WTC11 (cell line): ENCODE data around the gene SGPL1. TPM values are rescaled to one million over a fixed set of nuclear protein-coding genes. Genes with fewer than 3 reads are reported as not detected.

Source experiments
- ATAC-seq: fragments of 200-7000 bp; cut with Tn5 transposase; 2 replicates; pipeline ENCODE4 v1.10.0; 2021; ENCODE audit warnings: mild to moderate bottlenecking, moderate library complexity
- CTCF ChIA-PET: fragments of 300-600 bp; sonication (Branson Sonifier 250); formaldehyde crosslinking; loops from one replicate; lab custom pipeline; 2021; ENCODE audit warnings: antibody characterized with exemption; lab: Charles Lee
- POLR2A ChIA-PET: fragments of 350-600 bp; sonication (Branson Sonifier 250); formaldehyde crosslinking; loops from one replicate; lab custom pipeline; 2021; ENCODE audit warnings: antibody characterized with exemption; lab: Charles Lee
- DNase-seq: peaks from one replicate; pipeline ENCODE4 v3.0.0; 2021; ENCODE audit warnings: low spot score
- H3K27ac Mint-ChIP-seq: 2 replicates; pipeline ENCODE4 v1.8.0; 2021; ENCODE audit warnings: mixed read lengths
- H3K27me3 Mint-ChIP-seq: 2 replicates; pipeline ENCODE4 v1.8.0; 2021; ENCODE audit warnings: low read depth, mild to moderate bottlenecking, moderate library complexity, mixed read lengths
- H3K36me3 Mint-ChIP-seq: 2 replicates; pipeline ENCODE4 v1.8.0; 2021; ENCODE audit warnings: mixed read lengths
- H3K4me1 Mint-ChIP-seq: 2 replicates; pipeline ENCODE4 v1.8.0; 2022; ENCODE audit warnings: mixed read lengths
- H3K4me3 Mint-ChIP-seq: 2 replicates; pipeline ENCODE4 v1.8.0; 2021; ENCODE audit warnings: mild to moderate bottlenecking, moderate library complexity, mixed read lengths
- H3K9me3 Mint-ChIP-seq: 2 replicates; pipeline ENCODE4 v1.8.0; 2021; ENCODE audit warnings: mixed read lengths
- CBFB ChIP-seq: sonication (generic); formaldehyde crosslinking; IDR thresholded peaks from 2 replicates; pipeline ENCODE4 v1.8.1; 2022; ENCODE audit warnings: mild to moderate bottlenecking, low read depth, missing genetic modification reagents
- E2F4 ChIP-seq: sonication (generic); formaldehyde crosslinking; IDR thresholded peaks from 2 replicates; pipeline ENCODE4 v1.8.1; 2022; ENCODE audit warnings: low read depth, mild to moderate bottlenecking, moderate library complexity, missing genetic modification reagents, borderline replicate concordance
- ESRRA ChIP-seq: sonication (generic); formaldehyde crosslinking; IDR thresholded peaks from 2 replicates; pipeline ENCODE4 v1.8.1; 2022; ENCODE audit warnings: mild to moderate bottlenecking, missing genetic modification reagents, borderline replicate concordance
- GABPB1 ChIP-seq: sonication (generic); formaldehyde crosslinking; IDR thresholded peaks from 2 replicates; pipeline ENCODE4 v1.8.1; 2023; ENCODE audit warnings: mild to moderate bottlenecking, missing genetic modification reagents
- IRF2 ChIP-seq: sonication (generic); formaldehyde crosslinking; IDR thresholded peaks from 2 replicates; pipeline ENCODE4 v1.8.0; 2022; ENCODE audit warnings: low read depth, missing genetic modification reagents, borderline replicate concordance
- NR1H2 ChIP-seq: sonication (generic); formaldehyde crosslinking; IDR thresholded peaks from 2 replicates; pipeline ENCODE4 v1.9.0; 2021; ENCODE audit warnings: mild to moderate bottlenecking, moderate library complexity, missing genetic modification reagents
- NR2C2 ChIP-seq: sonication (generic); formaldehyde crosslinking; IDR thresholded peaks from 2 replicates; pipeline ENCODE4 v1.8.0; 2022; ENCODE audit warnings: mild to moderate bottlenecking, missing genetic modification reagents
- RORB ChIP-seq: fragments of 250-450 bp; sonication (Bioruptor Pico); IDR thresholded peaks from 2 replicates; pipeline ENCODE4 v1.9.0; 2021; ENCODE audit warnings: mild to moderate bottlenecking
- TCF7 ChIP-seq: sonication (generic); formaldehyde crosslinking; IDR thresholded peaks from 2 replicates; pipeline ENCODE4 v1.8.0; 2022; ENCODE audit warnings: mild to moderate bottlenecking, low read depth, missing genetic modification reagents, moderate library complexity
- ZNF232 ChIP-seq: sonication (generic); formaldehyde crosslinking; IDR thresholded peaks from 2 replicates; pipeline ENCODE4 v1.8.0; 2022; ENCODE audit warnings: mild to moderate bottlenecking, missing genetic modification reagents
- ZNF263 ChIP-seq: sonication (generic); formaldehyde crosslinking; IDR thresholded peaks from 2 replicates; pipeline ENCODE4 v1.8.1; 2022; ENCODE audit warnings: low read depth, mild to moderate bottlenecking, moderate library complexity, missing genetic modification reagents
- total RNA-seq: library from RNA; stranded (reverse); gene quantifications from 3 replicates; pipeline ENCODE4 v1.2.3, GENCODE V29; 2021
- TF ChIP-seq, protein P1 (sequence below): sonication (generic); formaldehyde crosslinking; IDR thresholded peaks from 2 replicates; pipeline ENCODE4 v1.8.0; 2023; ENCODE audit warnings: missing genetic modification reagents, mild to moderate bottlenecking, borderline replicate concordance
- TF ChIP-seq, protein P2 (sequence below): sonication (generic); formaldehyde crosslinking; IDR thresholded peaks from 2 replicates; pipeline ENCODE4 v1.8.0; 2022; ENCODE audit warnings: missing genetic modification reagents
- TF ChIP-seq, protein P3 (sequence below): fragments of 250-450 bp; sonication (Bioruptor Pico); IDR thresholded peaks from 2 replicates; pipeline ENCODE4 v1.9.0; 2021; ENCODE audit warnings: mild to moderate bottlenecking, borderline replicate concordance

Gene SGPL1
- total RNA-seq, 1 experiment from 2014 or later, result 44.6 TPM

- TF ChIP-seq, protein P1, sequence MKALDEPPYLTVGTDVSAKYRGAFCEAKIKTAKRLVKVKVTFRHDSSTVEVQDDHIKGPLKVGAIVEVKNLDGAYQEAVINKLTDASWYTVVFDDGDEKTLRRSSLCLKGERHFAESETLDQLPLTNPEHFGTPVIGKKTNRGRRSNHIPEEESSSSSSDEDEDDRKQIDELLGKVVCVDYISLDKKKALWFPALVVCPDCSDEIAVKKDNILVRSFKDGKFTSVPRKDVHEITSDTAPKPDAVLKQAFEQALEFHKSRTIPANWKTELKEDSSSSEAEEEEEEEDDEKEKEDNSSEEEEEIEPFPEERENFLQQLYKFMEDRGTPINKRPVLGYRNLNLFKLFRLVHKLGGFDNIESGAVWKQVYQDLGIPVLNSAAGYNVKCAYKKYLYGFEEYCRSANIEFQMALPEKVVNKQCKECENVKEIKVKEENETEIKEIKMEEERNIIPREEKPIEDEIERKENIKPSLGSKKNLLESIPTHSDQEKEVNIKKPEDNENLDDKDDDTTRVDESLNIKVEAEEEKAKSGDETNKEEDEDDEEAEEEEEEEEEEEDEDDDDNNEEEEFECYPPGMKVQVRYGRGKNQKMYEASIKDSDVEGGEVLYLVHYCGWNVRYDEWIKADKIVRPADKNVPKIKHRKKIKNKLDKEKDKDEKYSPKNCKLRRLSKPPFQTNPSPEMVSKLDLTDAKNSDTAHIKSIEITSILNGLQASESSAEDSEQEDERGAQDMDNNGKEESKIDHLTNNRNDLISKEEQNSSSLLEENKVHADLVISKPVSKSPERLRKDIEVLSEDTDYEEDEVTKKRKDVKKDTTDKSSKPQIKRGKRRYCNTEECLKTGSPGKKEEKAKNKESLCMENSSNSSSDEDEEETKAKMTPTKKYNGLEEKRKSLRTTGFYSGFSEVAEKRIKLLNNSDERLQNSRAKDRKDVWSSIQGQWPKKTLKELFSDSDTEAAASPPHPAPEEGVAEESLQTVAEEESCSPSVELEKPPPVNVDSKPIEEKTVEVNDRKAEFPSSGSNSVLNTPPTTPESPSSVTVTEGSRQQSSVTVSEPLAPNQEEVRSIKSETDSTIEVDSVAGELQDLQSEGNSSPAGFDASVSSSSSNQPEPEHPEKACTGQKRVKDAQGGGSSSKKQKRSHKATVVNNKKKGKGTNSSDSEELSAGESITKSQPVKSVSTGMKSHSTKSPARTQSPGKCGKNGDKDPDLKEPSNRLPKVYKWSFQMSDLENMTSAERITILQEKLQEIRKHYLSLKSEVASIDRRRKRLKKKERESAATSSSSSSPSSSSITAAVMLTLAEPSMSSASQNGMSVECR (CRISPR knock-in tag), result no peak
- TF ChIP-seq NR1H2 (CRISPR knock-in tag) (no peak), ZNF232 (CRISPR knock-in tag) (no peak), ZNF263 (no peak), RORB (CRISPR knock-in tag) (no peak), IRF2 (CRISPR knock-in tag) (no peak)
Observed at GRCh38 chr10:70837660-70838059, 21.9 kb downstream of the SGPL1 start (continued).

GRCh38 chr10:70838270-70838805, 22.6 kb downstream of the SGPL1 start:
- ChIA-PET POLR2A (no interaction called here), CTCF (no interaction called here)
- no peak for ATAC-seq
- DNase-seq, result no peak
- H3K36me3 Mint-ChIP-seq, result peaks cover 38% of the 10 kb centered on the region
- H3K27ac Mint-ChIP-seq, result no peak overlapping the region
- H3K4me1 Mint-ChIP-seq, result no peaks in the 10 kb centered on the region
- TF ChIP-seq, protein P2, sequence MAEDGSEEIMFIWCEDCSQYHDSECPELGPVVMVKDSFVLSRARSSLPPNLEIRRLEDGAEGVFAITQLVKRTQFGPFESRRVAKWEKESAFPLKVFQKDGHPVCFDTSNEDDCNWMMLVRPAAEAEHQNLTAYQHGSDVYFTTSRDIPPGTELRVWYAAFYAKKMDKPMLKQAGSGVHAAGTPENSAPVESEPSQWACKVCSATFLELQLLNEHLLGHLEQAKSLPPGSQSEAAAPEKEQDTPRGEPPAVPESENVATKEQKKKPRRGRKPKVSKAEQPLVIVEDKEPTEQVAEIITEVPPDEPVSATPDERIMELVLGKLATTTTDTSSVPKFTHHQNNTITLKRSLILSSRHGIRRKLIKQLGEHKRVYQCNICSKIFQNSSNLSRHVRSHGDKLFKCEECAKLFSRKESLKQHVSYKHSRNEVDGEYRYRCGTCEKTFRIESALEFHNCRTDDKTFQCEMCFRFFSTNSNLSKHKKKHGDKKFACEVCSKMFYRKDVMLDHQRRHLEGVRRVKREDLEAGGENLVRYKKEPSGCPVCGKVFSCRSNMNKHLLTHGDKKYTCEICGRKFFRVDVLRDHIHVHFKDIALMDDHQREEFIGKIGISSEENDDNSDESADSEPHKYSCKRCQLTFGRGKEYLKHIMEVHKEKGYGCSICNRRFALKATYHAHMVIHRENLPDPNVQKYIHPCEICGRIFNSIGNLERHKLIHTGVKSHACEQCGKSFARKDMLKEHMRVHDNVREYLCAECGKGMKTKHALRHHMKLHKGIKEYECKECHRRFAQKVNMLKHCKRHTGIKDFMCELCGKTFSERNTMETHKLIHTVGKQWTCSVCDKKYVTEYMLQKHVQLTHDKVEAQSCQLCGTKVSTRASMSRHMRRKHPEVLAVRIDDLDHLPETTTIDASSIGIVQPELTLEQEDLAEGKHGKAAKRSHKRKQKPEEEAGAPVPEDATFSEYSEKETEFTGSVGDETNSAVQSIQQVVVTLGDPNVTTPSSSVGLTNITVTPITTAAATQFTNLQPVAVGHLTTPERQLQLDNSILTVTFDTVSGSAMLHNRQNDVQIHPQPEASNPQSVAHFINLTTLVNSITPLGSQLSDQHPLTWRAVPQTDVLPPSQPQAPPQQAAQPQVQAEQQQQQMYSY, result no peak
- TF ChIP-seq NR2C2 (CRISPR knock-in tag) (no peak), GABPB1 (CRISPR knock-in tag) (no peak), E2F4 (CRISPR knock-in tag) (no peak), ESRRA (CRISPR knock-in tag) (no peak), CBFB (CRISPR knock-in tag) (no peak), TCF7 (CRISPR knock-in tag) (no peak)
- TF ChIP-seq, protein P3, sequence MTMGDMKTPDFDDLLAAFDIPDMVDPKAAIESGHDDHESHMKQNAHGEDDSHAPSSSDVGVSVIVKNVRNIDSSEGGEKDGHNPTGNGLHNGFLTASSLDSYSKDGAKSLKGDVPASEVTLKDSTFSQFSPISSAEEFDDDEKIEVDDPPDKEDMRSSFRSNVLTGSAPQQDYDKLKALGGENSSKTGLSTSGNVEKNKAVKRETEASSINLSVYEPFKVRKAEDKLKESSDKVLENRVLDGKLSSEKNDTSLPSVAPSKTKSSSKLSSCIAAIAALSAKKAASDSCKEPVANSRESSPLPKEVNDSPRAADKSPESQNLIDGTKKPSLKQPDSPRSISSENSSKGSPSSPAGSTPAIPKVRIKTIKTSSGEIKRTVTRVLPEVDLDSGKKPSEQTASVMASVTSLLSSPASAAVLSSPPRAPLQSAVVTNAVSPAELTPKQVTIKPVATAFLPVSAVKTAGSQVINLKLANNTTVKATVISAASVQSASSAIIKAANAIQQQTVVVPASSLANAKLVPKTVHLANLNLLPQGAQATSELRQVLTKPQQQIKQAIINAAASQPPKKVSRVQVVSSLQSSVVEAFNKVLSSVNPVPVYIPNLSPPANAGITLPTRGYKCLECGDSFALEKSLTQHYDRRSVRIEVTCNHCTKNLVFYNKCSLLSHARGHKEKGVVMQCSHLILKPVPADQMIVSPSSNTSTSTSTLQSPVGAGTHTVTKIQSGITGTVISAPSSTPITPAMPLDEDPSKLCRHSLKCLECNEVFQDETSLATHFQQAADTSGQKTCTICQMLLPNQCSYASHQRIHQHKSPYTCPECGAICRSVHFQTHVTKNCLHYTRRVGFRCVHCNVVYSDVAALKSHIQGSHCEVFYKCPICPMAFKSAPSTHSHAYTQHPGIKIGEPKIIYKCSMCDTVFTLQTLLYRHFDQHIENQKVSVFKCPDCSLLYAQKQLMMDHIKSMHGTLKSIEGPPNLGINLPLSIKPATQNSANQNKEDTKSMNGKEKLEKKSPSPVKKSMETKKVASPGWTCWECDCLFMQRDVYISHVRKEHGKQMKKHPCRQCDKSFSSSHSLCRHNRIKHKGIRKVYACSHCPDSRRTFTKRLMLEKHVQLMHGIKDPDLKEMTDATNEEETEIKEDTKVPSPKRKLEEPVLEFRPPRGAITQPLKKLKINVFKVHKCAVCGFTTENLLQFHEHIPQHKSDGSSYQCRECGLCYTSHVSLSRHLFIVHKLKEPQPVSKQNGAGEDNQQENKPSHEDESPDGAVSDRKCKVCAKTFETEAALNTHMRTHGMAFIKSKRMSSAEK (CRISPR knock-in tag), result no peak
- H3K4me3 Mint-ChIP-seq, result no peak overlapping the region
- no peaks in the 10 kb centered on the region for H3K27me3 Mint-ChIP-seq
- peaks cover 7% of the 10 kb centered on the region; the same call in 1 of the 2 replicates for H3K9me3 Mint-ChIP-seq
